ENCODE measurements around the gene TIAM1. TPM values are rescaled to one million over a fixed set of nuclear protein-coding genes. Genes with fewer than 3 reads are reported as not detected.
A peak's percentile ranks its signal among the peaks of the same experiment; 100 is the strongest.

TIAM1 gene
- total RNA-seq, 1 experiment from 2014 or later = 28.7 TPM

- ATAC-seq (no peak), DNase-seq (ENCODE audit: low spot score) (no peak)
- TF ChIP-seq SP1 (CRISPR knock-in tag; conservative IDR thresholded peaks at IDR 0.05) = no peak
- no peak for TF ChIP-seq GTF2I (CRISPR knock-in tag; conservative IDR thresholded peaks at IDR 0.05)
- TF ChIP-seq ERG (CRISPR knock-in tag; IDR thresholded peaks at IDR 0.05) = no peak
- no peak for TF ChIP-seq ZBTB43 (CRISPR knock-in tag; IDR thresholded peaks at IDR 0.05)
- Mint-ChIP-seq H3K4me1 (peaks cover 50% of the 10 kb centered on the region), H3K36me3 (peaks cover 15% of the 10 kb centered on the region), H3K4me3 (no peak overlapping the region), H3K27ac (no peak overlapping the region), H3K27me3 (ENCODE audit: low read depth) (no peaks in the 10 kb centered on the region), H3K9me3 (peaks cover 2% of the 10 kb centered on the region)
- ChIA-PET POLR2A (no interaction called here), CTCF (no interaction called here)
Measured at GRCh38 chr21:31143036-31143435, 201.0 kb downstream of the TIAM1 start.

DNA sequence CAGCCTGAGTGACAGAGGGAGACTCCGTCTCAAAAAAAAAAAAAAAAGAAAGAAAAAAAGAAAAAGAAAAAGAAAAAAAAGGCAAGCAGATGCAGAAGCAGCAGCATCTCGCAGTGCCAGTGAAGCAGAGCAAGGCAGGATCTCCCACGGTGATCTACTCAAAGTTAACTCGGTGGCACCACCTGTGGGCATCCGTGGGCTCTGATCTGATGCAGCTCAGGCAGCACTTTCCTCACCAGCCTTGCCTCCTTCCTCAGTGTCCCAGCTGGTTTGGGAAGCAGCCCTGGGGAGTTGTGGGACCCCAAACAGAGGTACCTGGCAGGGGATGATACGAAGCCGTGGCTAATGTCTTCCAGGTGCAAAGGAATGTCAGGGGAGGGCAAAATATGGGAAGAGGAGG is 201.5 kb downstream of the TIAM1 start:
- ATAC-seq (peak; percentile 80), DNase-seq (ENCODE audit: low spot score) (no peak)
- no peaks in the 10 kb centered on the region for H3K9me3 Mint-ChIP-seq
- H3K27ac Mint-ChIP-seq = no peak overlapping the region
- TF ChIP-seq GABPB1 (CRISPR knock-in tag; IDR thresholded peaks at IDR 0.05) (no peak), E2F4 (CRISPR knock-in tag; IDR thresholded peaks at IDR 0.05; ENCODE audit: borderline replicate concordance, low read depth) (no peak), RELA (CRISPR knock-in tag; IDR thresholded peaks at IDR 0.05; ENCODE audit: borderline replicate concordance) (no peak), TCF7 (CRISPR knock-in tag; IDR thresholded peaks at IDR 0.05; ENCODE audit: low read depth) (no peak), TEAD4 (CRISPR knock-in tag; IDR thresholded peaks at IDR 0.05) (no peak), ZNF425 (CRISPR knock-in tag; conservative IDR thresholded peaks at IDR 0.05) (no peak), IRF2 (CRISPR knock-in tag; IDR thresholded peaks at IDR 0.05; ENCODE audit: borderline replicate concordance, low read depth) (no peak), NFE2L1 (CRISPR knock-in tag; IDR thresholded peaks at IDR 0.05) (no peak), ZBTB43 (CRISPR knock-in tag; IDR thresholded peaks at IDR 0.05) (no peak), MYBL2 (CRISPR knock-in tag; IDR thresholded peaks at IDR 0.05) (no peak), CBFB (CRISPR knock-in tag; IDR thresholded peaks at IDR 0.05; ENCODE audit: low read depth) (no peak)
- TF ChIP-seq, protein P1, sequence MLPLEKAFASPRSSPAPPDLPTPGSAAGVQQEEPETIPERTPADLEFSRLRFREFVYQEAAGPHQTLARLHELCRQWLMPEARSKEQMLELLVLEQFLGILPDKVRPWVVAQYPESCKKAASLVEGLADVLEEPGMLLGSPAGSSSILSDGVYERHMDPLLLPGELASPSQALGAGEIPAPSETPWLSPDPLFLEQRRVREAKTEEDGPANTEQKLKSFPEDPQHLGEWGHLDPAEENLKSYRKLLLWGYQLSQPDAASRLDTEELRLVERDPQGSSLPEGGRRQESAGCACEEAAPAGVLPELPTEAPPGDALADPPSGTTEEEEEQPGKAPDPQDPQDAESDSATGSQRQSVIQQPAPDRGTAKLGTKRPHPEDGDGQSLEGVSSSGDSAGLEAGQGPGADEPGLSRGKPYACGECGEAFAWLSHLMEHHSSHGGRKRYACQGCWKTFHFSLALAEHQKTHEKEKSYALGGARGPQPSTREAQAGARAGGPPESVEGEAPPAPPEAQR (CRISPR knock-in tag; IDR thresholded peaks at IDR 0.05) = no peak
- peaks cover 14% of the 10 kb centered on the region for H3K36me3 Mint-ChIP-seq
- H3K4me1 Mint-ChIP-seq = peaks cover 50% of the 10 kb centered on the region
- H3K27me3 Mint-ChIP-seq (ENCODE audit: low read depth) = no peaks in the 10 kb centered on the region
- H3K4me3 Mint-ChIP-seq = no peak overlapping the region
- ChIA-PET POLR2A (interaction anchor here (0.6 to 0.7 kb wide), 2 partner anchors 43 to 126 kb away, joined by 5 to 6 read pairs; no protein-coding TSS in a partner anchor), CTCF (interaction anchor here (0.5 to 0.7 kb wide), 3 partner anchors 36 to 184 kb away, joined by 3 read pairs; no protein-coding TSS in a partner anchor)

Measured in WTC11 (cell line).